Measurements from ENCODE around the gene CPSF7.

- TF ChIP-seq CTCF (IDR thresholded peaks at IDR 0.05; ENCODE audit: poor library complexity) (no peak), EZH2 (IDR thresholded peaks at IDR 0.05; ENCODE audit: borderline replicate concordance) (no peak), EZH2phosphoT487 (IDR thresholded peaks at IDR 0.05; ENCODE audit: low read depth, severe bottlenecking, unreplicated experiment) (no peak)
These were observed 62.4 kb downstream of the CPSF7 start for GRCh38 chr11:61367406-61367805.

All from hepatocyte (in vitro differentiated cells).